PC-9 (cell line): ENCODE measurements around the gene CCNY. TPM values are rescaled to one million over a fixed set of nuclear protein-coding genes. Genes with fewer than 3 reads are reported as not detected.
"Not testable (repeated sequence)": the region's sequence is repeated elsewhere in the genome, so short reads cannot be mapped to it uniquely, and the experiment has no call there.

Experiments
- BruUV-seq: library from RNA; stranded (reverse); fragments of 400-500 nt; replicated peaks from 2 replicates; lab custom pipeline; 2021; lab: Mats Ljungman, UMichigan
- CTCF ChIA-PET: fragments of 300-600 bp; sonication (Branson Sonifier 250); formaldehyde crosslinking; loops from one replicate; lab custom pipeline; 2022; ENCODE audit warnings: antibody characterized with exemption; lab: Charles Lee
- POLR2A ChIA-PET: fragments of 300-600 bp; sonication (Branson Sonifier 250); formaldehyde crosslinking; loops from one replicate; lab custom pipeline; 2022; ENCODE audit warnings: antibody characterized with exemption; ENCODE audit not compliant: unreplicated experiment; lab: Charles Lee
- DNase-seq, 2 experiments: peaks; one replicate each; pipeline versions ENCODE4 v3.0.0 to v3.0.0-alpha.2; 2015 to 2022; ENCODE audit warnings: mixed read lengths in 1 of 2
- H2AFZ ChIP-seq: fragments of 200-600 bp; sonication (generic); 2 replicates; pipeline ENCODE4 v1.8.1; 2017; ENCODE audit warnings: antibody characterized with exemption
- H3F3A ChIP-seq: fragments of 200-600 bp; sonication (generic); 2 replicates; pipeline ENCODE4 v1.8.1; 2017; ENCODE audit warnings: antibody characterized with exemption, mild to moderate bottlenecking, low read depth; ENCODE audit not compliant: insufficient read depth
- H3K27ac ChIP-seq: fragments of 200-600 bp; sonication (generic); 2 replicates; pipeline ENCODE4 v1.6.1; 2016; ENCODE audit warnings: mixed run types
- H3K27me3 ChIP-seq: fragments of 200-600 bp; sonication (generic); 2 replicates; pipeline ENCODE4 v1.6.1; 2016; ENCODE audit warnings: low read depth, mixed run types; ENCODE audit not compliant: insufficient read depth
- H3K36me3 ChIP-seq: fragments of 200-600 bp; sonication (generic); 2 replicates; pipeline ENCODE4 v1.6.1; 2016; ENCODE audit warnings: low read depth, mixed run types
- H3K4me1 ChIP-seq: fragments of 200-600 bp; sonication (generic); replicated peaks from 2 replicates; pipeline ENCODE4 v1.6.1; 2016; ENCODE audit warnings: mixed run types; ENCODE audit not compliant: insufficient read depth
- H3K4me2 ChIP-seq: fragments of 200-600 bp; sonication (generic); 2 replicates; pipeline ENCODE4 v1.6.1; 2017; ENCODE audit warnings: mixed run types
- H3K4me3 ChIP-seq: fragments of 200-600 bp; sonication (generic); 2 replicates; pipeline ENCODE4 v1.6.1; 2016; ENCODE audit warnings: mixed run types
- H3K79me2 ChIP-seq: fragments of 200-600 bp; sonication (generic); 2 replicates; pipeline ENCODE4 v1.6.1; 2017; ENCODE audit warnings: low read depth, mixed run types
- H3K9me2 ChIP-seq: fragments of 200-600 bp; sonication (generic); 2 replicates; pipeline ENCODE4 v1.8.1; 2017; ENCODE audit warnings: mild to moderate bottlenecking; ENCODE audit not compliant: insufficient read depth
- H3K9me3 ChIP-seq: fragments of 200-600 bp; sonication (generic); 2 replicates; pipeline ENCODE4 v1.8.1; 2016; ENCODE audit warnings: low read depth; ENCODE audit not compliant: insufficient read depth
- H4K20me1 ChIP-seq: fragments of 200-600 bp; sonication (generic); 2 replicates; pipeline ENCODE4 v1.8.1; 2017; ENCODE audit not compliant: insufficient read depth
- CTCF ChIP-seq: fragments of 200-600 bp; sonication (generic); conservative IDR thresholded peaks from 2 replicates; pipeline ENCODE4 v1.6.1; 2017; ENCODE audit warnings: mixed run types, antibody characterized with exemption, mild to moderate bottlenecking, moderate library complexity
- EZH2 ChIP-seq: fragments of 200-600 bp; sonication (generic); IDR thresholded peaks from 2 replicates; pipeline ENCODE4 v1.8.0; 2017; ENCODE audit warnings: antibody characterized with exemption, low read depth
- intact Hi-C: fragments of 100-400 bp; cut with micrococcal nuclease; formaldehyde crosslinking; loops from one replicate; pipeline ENCODE4 v1.10.0; 2022; ENCODE audit not compliant: unreplicated experiment
- total RNA-seq: library from RNA; stranded (reverse); gene quantifications from 2 replicates; pipeline ENCODE4 v1.2.3, GENCODE V29; 2021

CCNY gene
- total RNA-seq, 1 experiment from 2014 or later: 69.5 TPM

DNA sequence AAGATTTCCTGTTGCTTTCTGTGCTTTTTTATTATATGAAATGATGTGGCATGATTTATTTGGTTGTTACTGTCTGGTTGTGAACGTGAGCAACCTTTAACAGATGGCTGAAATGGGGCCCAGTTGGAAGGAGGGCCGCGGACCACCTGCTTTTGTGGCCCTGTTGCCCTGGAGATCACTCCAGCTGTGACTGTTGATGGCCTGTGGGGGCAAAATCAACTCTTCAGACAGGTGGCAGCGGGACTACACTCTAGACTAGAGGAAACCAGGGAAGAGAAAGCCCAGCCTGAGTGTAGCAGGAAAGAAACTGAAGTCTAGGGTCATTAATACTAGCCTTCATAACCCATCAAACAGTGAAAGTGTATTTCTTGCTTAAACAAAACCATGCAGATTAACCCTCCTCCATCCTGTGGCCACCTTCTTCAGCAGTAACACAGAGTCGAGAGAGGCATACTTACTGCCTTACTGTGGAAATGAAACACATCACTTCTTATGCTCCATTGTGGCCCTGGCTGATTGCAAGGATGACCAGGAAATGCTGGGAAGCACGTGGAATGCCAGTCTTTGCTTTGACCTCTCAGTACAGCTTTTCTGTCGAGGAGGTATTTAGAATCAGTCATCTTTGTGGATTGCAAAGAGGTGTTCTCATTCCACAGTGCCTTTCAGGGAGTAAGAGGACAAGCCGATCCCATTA, 80.5 kb downstream of the CCNY start:
- intact Hi-C loops: no loop called here
- ChIA-PET POLR2A (no interaction called here), CTCF (no interaction called here)
- H3K79me2 ChIP-seq: peaks cover 57% of the 10 kb centered on the region
- no peak overlapping the region for H3K27ac ChIP-seq
- TF ChIP-seq CTCF (no peak), EZH2 (no peak)
- no peak overlapping the region for H2AFZ ChIP-seq
- H3K27me3 ChIP-seq: no peaks in the 10 kb centered on the region
- H3K4me2 ChIP-seq: no peak overlapping the region
- DNase-seq: no peak
- peaks cover 10% of the 10 kb centered on the region; the same call in 1 of the 2 replicates for H3F3A ChIP-seq
- no peaks in the 10 kb centered on the region for H3K9me2 ChIP-seq
- no peaks in the 10 kb centered on the region; the same call in 1 of the 2 replicates for H4K20me1 ChIP-seq
- BruUV-seq: no TSS peak
- H3K4me1 ChIP-seq: peaks cover 47% of the 10 kb centered on the region
- H3K9me3 ChIP-seq: no peaks in the 10 kb centered on the region
- no peaks in the 10 kb centered on the region for H3K36me3 ChIP-seq
- H3K4me3 ChIP-seq: no peak overlapping the region

GRCh38 chr10:35417313-35417625, 81.0 kb downstream of the CCNY start:
- Histone ChIP-seq H3K4me1 (peaks cover 47% of the 10 kb centered on the region), H3K79me2 (peaks cover 54% of the 10 kb centered on the region), H2AFZ (no peak overlapping the region), H3K4me3 (no peak overlapping the region), H3K36me3 (no peaks in the 10 kb centered on the region), H3K9me2 (no peaks in the 10 kb centered on the region), H3K27me3 (no peaks in the 10 kb centered on the region), H3F3A (peaks cover 11% of the 10 kb centered on the region; the same call in 1 of the 2 replicates), H3K27ac (no peak overlapping the region), H3K9me3 (no peaks in the 10 kb centered on the region), H4K20me1 (no peaks in the 10 kb centered on the region; the same call in 1 of the 2 replicates), H3K4me2 (no peak overlapping the region)
- TF ChIP-seq EZH2 (no peak), CTCF (no peak)
- ChIA-PET POLR2A (interaction anchor here (0.6 kb wide), 1 partner anchor 1934 kb away, joined by 4 read pairs; no protein-coding TSS in a partner anchor), CTCF (no interaction called here)
- intact Hi-C loops: no loop called here
- no TSS peak for BruUV-seq
- DNase-seq: no peak

DNA sequence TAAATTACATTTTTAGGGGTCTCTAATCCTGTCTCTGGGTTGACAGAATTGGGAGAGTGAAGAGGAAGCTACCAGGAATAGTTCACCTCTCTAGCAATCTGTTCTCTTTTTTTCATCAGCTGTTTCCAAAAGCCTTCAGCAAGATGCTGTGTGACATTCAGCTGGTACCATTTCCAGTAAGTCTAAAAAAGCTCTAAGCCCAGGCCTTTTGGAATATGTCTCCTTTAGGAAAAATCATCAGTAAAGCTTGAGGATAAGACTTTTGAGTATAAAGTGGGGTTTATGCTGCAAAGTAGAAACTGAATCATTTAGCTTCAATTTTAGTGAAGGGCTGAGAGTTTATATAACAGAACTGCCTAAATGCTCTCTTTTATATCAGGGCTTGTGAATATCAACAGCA, 81.5 kb downstream of the CCNY start:
- no peak overlapping the region for H3K4me3 ChIP-seq
- CTCF ChIA-PET: no interaction called here
- TF ChIP-seq EZH2: no peak
- no peak for TF ChIP-seq CTCF
- peaks cover 48% of the 10 kb centered on the region for H3K4me1 ChIP-seq
- no peak overlapping the region for H3K4me2 ChIP-seq
- intact Hi-C loops: no loop called here
- no peaks in the 10 kb centered on the region for H3K27me3 ChIP-seq
- POLR2A ChIA-PET: interaction anchor here (0.6 kb wide), 1 partner anchor 1935 kb away, joined by 4 read pairs; no protein-coding TSS in a partner anchor
- no peaks in the 10 kb centered on the region for H3K9me2 ChIP-seq
- no peak overlapping the region for H3K27ac ChIP-seq
- H3K79me2 ChIP-seq: peaks cover 59% of the 10 kb centered on the region
- no peak overlapping the region for H2AFZ ChIP-seq
- H3F3A ChIP-seq: peaks cover 11% of the 10 kb centered on the region; the same call in 1 of the 2 replicates
- no peak for DNase-seq
- no peaks in the 10 kb centered on the region; the same call in 1 of the 2 replicates for H4K20me1 ChIP-seq
- no TSS peak for BruUV-seq
- H3K36me3 ChIP-seq: no peaks in the 10 kb centered on the region
- no peaks in the 10 kb centered on the region for H3K9me3 ChIP-seq

GRCh38 chr10:35418580-35418979, 82.3 kb downstream of the CCNY start:
- H2AFZ ChIP-seq, H3K9me3 ChIP-seq, DNase-seq, H3K9me2 ChIP-seq, H3K27me3 ChIP-seq, H3K4me2 ChIP-seq, POLR2A ChIA-PET, H3K27ac ChIP-seq, intact Hi-C loops, H4K20me1 ChIP-seq, BruUV-seq, H3K36me3 ChIP-seq, H3K4me3 ChIP-seq, CTCF ChIA-PET: not testable (repeated sequence)
- Histone ChIP-seq H3K4me1 (peaks cover 41% of the 10 kb centered on the region), H3K79me2 (peaks cover 63% of the 10 kb centered on the region), H3F3A (peaks cover 11% of the 10 kb centered on the region; the same call in 1 of the 2 replicates)
